Psoas muscle (tissue), 8 donors: ENCODE results near the gene SRRM4. TPM values are rescaled to one million over a fixed set of nuclear protein-coding genes. Genes with fewer than 3 reads are reported as not detected.

Source experiments
- ATAC-seq, 4 donors: fragments of 200-7000 bp; cut with Tn5 transposase; one replicate each; pipeline ENCODE4 v1.9.1; 2020; ENCODE audit warnings: moderate library complexity in 3 of 4, mild to moderate bottlenecking in 2 of 4
- DNase-seq, 2 donors: peaks; one replicate each; pipeline ENCODE4 v3.0.0-alpha.2; 2020
- H3K27ac ChIP-seq: fragments of 200-600 bp; one replicate; pipeline ENCODE4 v1.8.0; 2022
- H3K27me3 ChIP-seq, 3 donors: fragments of 200-600 bp in 1 of 3; one replicate each; pipeline versions ENCODE4 v1.6.1 to v1.8.0; 2013 to 2022; ENCODE audit warnings: low read length in 2 of 3, mild to moderate bottlenecking in 2 of 3, moderate library complexity in 1 of 3; ENCODE audit not compliant: insufficient read depth in 3 of 3
- H3K36me3 ChIP-seq, 2 donors: fragments of 200-600 bp in 1 of 2; one replicate each; pipeline versions ENCODE4 v1.6.1 to v1.8.0; 2013 to 2022; ENCODE audit warnings: low read depth in 1 of 2, mild to moderate bottlenecking in 1 of 2, moderate library complexity in 1 of 2; ENCODE audit not compliant: insufficient read depth in 1 of 2
- H3K4me1 ChIP-seq: fragments of 200-600 bp; one replicate; pipeline ENCODE4 v1.8.0; 2022
- H3K4me3 ChIP-seq: fragments of 200-600 bp; one replicate; pipeline ENCODE4 v1.8.0; 2022; ENCODE audit warnings: mild to moderate bottlenecking
- H3K9me3 ChIP-seq: fragments of 200-600 bp; one replicate; pipeline ENCODE4 v1.8.0; 2022
- CTCF ChIP-seq: fragments of 200-600 bp; IDR thresholded peaks from one replicate; pipeline ENCODE4 v1.8.0; 2022; ENCODE audit warnings: antibody characterized with exemption
- WGBS, 3 donors: extraction: QIAGEN DNeasy Blood & Tissue Kit; methylation state at CpG; one replicate each; pipeline versions ENCODE4 v1.1.6 to v1.1.7; 2013; 5-methylcytosine and 5-hydroxymethylcytosine counted together
- intact Hi-C, 2 donors: fragments of 100-400 bp; cut with DNase I; formaldehyde crosslinking; loops; one replicate each; pipeline versions ENCODE4 v1.11.0 to v1.14.2; 2022
- polyA plus RNA-seq, 3 donors: library from polyadenylated mRNA; stranded (reverse); fragments of 200-250 nt; gene quantifications; one replicate each; pipeline ENCODE4 v1.2.3, GENCODE V29; 2013
- total RNA-seq, 4 donors: library from RNA; stranded (reverse); fragmentation: NEBNext Ultra II Directional in 2 of 4; extraction: Animal tissue kit (Norgen Biotek cat#: 25700) in 2 of 4; gene quantifications; one replicate each; pipeline versions ENCODE4 v1.2.1 to v1.2.4, GENCODE V29; 2021 to 2023
- donor health status: healthy with polysubstance abuse.
- donor health status: DM: no; HTN: no; CAD: no; lungs with moderate emphysema.
- donor health status: Bipolar disorder and iron deficiency.
- donor health status: healthy.
- donor health status: DM: yes; HTN: yes; CAD: no.
- donor health status: DM: no; HTN: no; CAD: no.
- donor health status: DM: no; HTN: no; CAD: no.
- donor health status: DM: yes; HTN: yes; CAD: no.

The SRRM4 gene
- total and polyA plus RNA-seq, 7 donors, result 0.01 to 0.19 (median 0.09) TPM

GRCh38 chr12:119090865-119091264 is 109.5 kb downstream of the SRRM4 start:
- intact Hi-C loops, result no loop called here
- no peak for ATAC-seq
- Histone ChIP-seq H3K4me1 (no peaks in the 10 kb centered on the region), H3K36me3 (no peaks in the 10 kb centered on the region), H3K9me3 (no peaks in the 10 kb centered on the region), H3K27me3 (peaks cover 2 to 61% (median 3%) of the 10 kb centered on the region in 3 donors), H3K4me3 (no peak overlapping the region), H3K27ac (no peak overlapping the region)
- no peak for DNase-seq
- WGBS, 3 donors, result 22 to 25% (median 24%) methylated on average over 3 of the region's 3 CpGs
- TF ChIP-seq CTCF, result no peak

GRCh38 chr12:119096429-119097202 is 115.3 kb downstream of the SRRM4 start:
- DNase-seq (no peak), ATAC-seq (no peak)
- H3K27me3 ChIP-seq, result peaks cover 0 to 32% (median 4%) of the 10 kb centered on the region in 3 donors
- no peaks in the 10 kb centered on the region for H3K4me1 ChIP-seq
- no peak for TF ChIP-seq CTCF
- no peak overlapping the region for H3K27ac ChIP-seq
- H3K36me3 ChIP-seq, result no peaks in the 10 kb centered on the region
- 36 to 41% (median 40%) methylated on average over 11 of the region's 11 CpGs for WGBS, 3 donors
- H3K4me3 ChIP-seq, result no peak overlapping the region
- H3K9me3 ChIP-seq, result no peaks in the 10 kb centered on the region
- intact Hi-C loops, result no loop called here

GRCh38 chr12:119100933-119101332 is 119.6 kb downstream of the SRRM4 start:
- peaks cover 0 to 2% (median 0%) of the 10 kb centered on the region in 3 donors for H3K27me3 ChIP-seq
- H3K4me1 ChIP-seq, result no peaks in the 10 kb centered on the region
- TF ChIP-seq CTCF, result no peak
- no peak for ATAC-seq
- H3K4me3 ChIP-seq, result no peak overlapping the region
- DNase-seq, result no peak
- H3K27ac ChIP-seq, result no peak overlapping the region
- H3K9me3 ChIP-seq, result no peaks in the 10 kb centered on the region
- WGBS, 3 donors, result 64 to 71% (median 70%) methylated on average over 3 of the region's 3 CpGs
- intact Hi-C loops, result no loop called here
- H3K36me3 ChIP-seq, result no peaks in the 10 kb centered on the region

- WGBS, 3 donors, result 68 to 78% (median 76%) methylated on average over 4 of the region's 4 CpGs
- ATAC-seq (no peak), DNase-seq (no peak)
- no peak for TF ChIP-seq CTCF
- H3K4me3 ChIP-seq, result no peak overlapping the region
- intact Hi-C loops, result no loop called here
- H3K27me3 ChIP-seq, result peaks cover 0 to 2% (median 0%) of the 10 kb centered on the region in 3 donors
- H3K27ac ChIP-seq, result no peak overlapping the region
- H3K9me3 ChIP-seq, result no peaks in the 10 kb centered on the region
- H3K4me1 ChIP-seq, result no peaks in the 10 kb centered on the region
- H3K36me3 ChIP-seq, result no peaks in the 10 kb centered on the region
Measured at GRCh38 chr12:119102274-119102673, 120.9 kb downstream of the SRRM4 start.
